ENCODE data around the gene NDST1.

DNA sequence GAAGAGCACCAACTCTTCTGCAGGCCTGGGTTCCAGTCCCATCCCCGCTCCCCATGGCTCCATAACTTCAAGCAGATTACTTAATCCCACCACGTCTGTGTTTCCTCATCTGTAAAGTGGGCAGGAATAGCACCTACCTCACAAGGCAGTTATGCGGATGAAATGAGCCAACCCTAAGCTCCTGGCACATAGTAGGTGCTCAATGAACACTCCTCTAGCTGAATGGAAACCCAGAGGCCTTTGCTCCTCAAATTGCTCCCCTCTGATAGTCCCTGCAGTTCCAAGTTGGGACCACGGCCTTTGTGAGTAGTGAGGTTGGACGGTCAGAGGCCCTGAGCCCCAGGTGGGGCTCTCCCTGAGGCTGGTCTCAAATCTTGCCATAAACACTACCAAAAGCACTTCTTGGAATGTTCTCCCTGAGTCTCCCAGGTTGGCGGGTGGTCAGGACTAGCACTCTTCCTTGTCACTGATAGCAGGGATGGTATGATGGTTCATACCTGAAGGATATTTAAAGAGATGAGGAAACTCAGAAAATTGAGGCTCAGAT lies 97.0 kb downstream of the NDST1 start:
- TF ChIP-seq, protein P1, sequence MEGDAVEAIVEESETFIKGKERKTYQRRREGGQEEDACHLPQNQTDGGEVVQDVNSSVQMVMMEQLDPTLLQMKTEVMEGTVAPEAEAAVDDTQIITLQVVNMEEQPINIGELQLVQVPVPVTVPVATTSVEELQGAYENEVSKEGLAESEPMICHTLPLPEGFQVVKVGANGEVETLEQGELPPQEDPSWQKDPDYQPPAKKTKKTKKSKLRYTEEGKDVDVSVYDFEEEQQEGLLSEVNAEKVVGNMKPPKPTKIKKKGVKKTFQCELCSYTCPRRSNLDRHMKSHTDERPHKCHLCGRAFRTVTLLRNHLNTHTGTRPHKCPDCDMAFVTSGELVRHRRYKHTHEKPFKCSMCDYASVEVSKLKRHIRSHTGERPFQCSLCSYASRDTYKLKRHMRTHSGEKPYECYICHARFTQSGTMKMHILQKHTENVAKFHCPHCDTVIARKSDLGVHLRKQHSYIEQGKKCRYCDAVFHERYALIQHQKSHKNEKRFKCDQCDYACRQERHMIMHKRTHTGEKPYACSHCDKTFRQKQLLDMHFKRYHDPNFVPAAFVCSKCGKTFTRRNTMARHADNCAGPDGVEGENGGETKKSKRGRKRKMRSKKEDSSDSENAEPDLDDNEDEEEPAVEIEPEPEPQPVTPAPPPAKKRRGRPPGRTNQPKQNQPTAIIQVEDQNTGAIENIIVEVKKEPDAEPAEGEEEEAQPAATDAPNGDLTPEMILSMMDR (IDR thresholded peaks at IDR 0.05 in 4 of 5, conservative IDR thresholded peaks at IDR 0.05 in 1 of 5): no peak
- no peak for TF ChIP-seq POLR2A (IDR thresholded peaks at IDR 0.05)

All from gastrocnemius medialis (tissue), 4 donors.